ENCODE measurements around the gene STXBP5L.

STXBP5L gene

GRCh38 chr3:120928991-120929390 lies 21.0 kb downstream of the STXBP5L start:
- ATAC-seq = no peak
- TF ChIP-seq TCF4 (CRISPR knock-in tag; IDR thresholded peaks at IDR 0.05; ENCODE audit: borderline replicate concordance) = no peak
- no peak for TF ChIP-seq CREB5 (CRISPR knock-in tag; IDR thresholded peaks at IDR 0.05; ENCODE audit: low read depth)
- TF ChIP-seq ARNTL (CRISPR knock-in tag; IDR thresholded peaks at IDR 0.05; ENCODE audit: borderline replicate concordance, low read depth) = no peak
- TF ChIP-seq ZC3H10 (CRISPR knock-in tag; IDR thresholded peaks at IDR 0.05) = no peak
- TF ChIP-seq ZNF70 (CRISPR knock-in tag; IDR thresholded peaks at IDR 0.05) = no peak
- no peak for TF ChIP-seq POU6F1 (CRISPR knock-in tag; IDR thresholded peaks at IDR 0.05; ENCODE audit: borderline replicate concordance, low read depth)
- TF ChIP-seq PPARA (CRISPR knock-in tag; IDR thresholded peaks at IDR 0.05; ENCODE audit: borderline replicate concordance) = no peak
- no peak for TF ChIP-seq CSDC2 (CRISPR knock-in tag; IDR thresholded peaks at IDR 0.05)
- TF ChIP-seq SNAI2 (CRISPR knock-in tag; IDR thresholded peaks at IDR 0.05) = no peak
- TF ChIP-seq BACH2 (CRISPR knock-in tag; IDR thresholded peaks at IDR 0.05; ENCODE audit: borderline replicate concordance) = no peak
- no peak for TF ChIP-seq GLIS3 (CRISPR knock-in tag; IDR thresholded peaks at IDR 0.05)
- no peak for TF ChIP-seq PATZ1 (CRISPR knock-in tag; IDR thresholded peaks at IDR 0.05; ENCODE audit: borderline replicate concordance)
- TF ChIP-seq OSR1 (CRISPR knock-in tag; IDR thresholded peaks at IDR 0.05) = no peak
- no peak for TF ChIP-seq TSHZ2 (CRISPR knock-in tag; IDR thresholded peaks at IDR 0.05)
- TF ChIP-seq ZNF8 (CRISPR knock-in tag; IDR thresholded peaks at IDR 0.05) = no peak
- no peak for TF ChIP-seq ESRRG (CRISPR knock-in tag; IDR thresholded peaks at IDR 0.05)
- TF ChIP-seq ZFP3 (CRISPR knock-in tag; IDR thresholded peaks at IDR 0.05) = no peak
- TF ChIP-seq TOX (CRISPR knock-in tag; IDR thresholded peaks at IDR 0.05; ENCODE audit: borderline replicate concordance) = no peak
- TF ChIP-seq ISL1 (CRISPR knock-in tag; IDR thresholded peaks at IDR 0.05) = no peak
- TF ChIP-seq ZFP30 (CRISPR knock-in tag; IDR thresholded peaks at IDR 0.05) = no peak

GRCh38 chr3:120931593-120931992 lies 23.6 kb downstream of the STXBP5L start:
- no peak for TF ChIP-seq ZNF8 (CRISPR knock-in tag; IDR thresholded peaks at IDR 0.05)
- TF ChIP-seq CSRNP3 (CRISPR knock-in tag; IDR thresholded peaks at IDR 0.05) = no peak
- no peak for TF ChIP-seq GLIS3 (CRISPR knock-in tag; IDR thresholded peaks at IDR 0.05)
- no peak for TF ChIP-seq ZC3H10 (CRISPR knock-in tag; IDR thresholded peaks at IDR 0.05)
- TF ChIP-seq ESRRG (CRISPR knock-in tag; IDR thresholded peaks at IDR 0.05) = no peak
- no peak for TF ChIP-seq ZFP3 (CRISPR knock-in tag; IDR thresholded peaks at IDR 0.05)
- TF ChIP-seq POU6F1 (CRISPR knock-in tag; IDR thresholded peaks at IDR 0.05; ENCODE audit: borderline replicate concordance, low read depth) = no peak
- no peak for ATAC-seq

All from SK-N-SH treated with all-trans-retinoic acid at 6 μM for 48 hours (cell line).